GM20431 (cell line): ENCODE data around the gene CTNNBIP1.
"Not testable (repeated sequence)": the region's sequence is repeated elsewhere in the genome, so short reads cannot be mapped to it uniquely, and the experiment has no call there.

ENCODE experiments used
- in situ Hi-C: fragments of 300-500 bp; cut with MseI, MboI; formaldehyde crosslinking; loops from one replicate; pipeline ENCODE4 v1.15.0; 2020; ENCODE audit warnings: low sequenced_read_pairs; ENCODE audit not compliant: unreplicated experiment

CTNNBIP1 gene, protein sequence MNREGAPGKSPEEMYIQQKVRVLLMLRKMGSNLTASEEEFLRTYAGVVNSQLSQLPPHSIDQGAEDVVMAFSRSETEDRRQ

GRCh38 chr1:9910076-9910422 lies at the start of gene CTNNBIP1:
TSS of gene CTNNBIP1 (minus strand) at chr1:9910269. CDS start at chr1:9872064, 38,205 bp downstream.
- in situ Hi-C loops, result no loop called here

- in situ Hi-C loops, result no loop called here
These were observed 47.7 kb upstream of the CTNNBIP1 start for GRCh38 chr1:9957726-9958125.

GRCh38 chr1:9946315-9946714 lies 36.2 kb upstream of the CTNNBIP1 start:
- in situ Hi-C loops, result loop anchor here (10.0 kb wide), 1 partner anchor 88 kb away; the partner anchor contains the start of gene UBE4B

- in situ Hi-C loops, result loop anchor here (10.0 kb wide), 1 partner anchor 92 kb away; the partner anchor contains the start of gene UBE4B
These were observed 33.1 kb upstream of the CTNNBIP1 start, which contains the start of the genes LZIC and NMNAT1 for GRCh38 chr1:9942939-9943788. TSS of gene LZIC (minus strand) at chr1:9943391. CDS start at chr1:9936619, 6,772 bp downstream. TSS of gene NMNAT1 (plus strand) at chr1:9943475. CDS start at chr1:9972074, 28,599 bp downstream.

DNA sequence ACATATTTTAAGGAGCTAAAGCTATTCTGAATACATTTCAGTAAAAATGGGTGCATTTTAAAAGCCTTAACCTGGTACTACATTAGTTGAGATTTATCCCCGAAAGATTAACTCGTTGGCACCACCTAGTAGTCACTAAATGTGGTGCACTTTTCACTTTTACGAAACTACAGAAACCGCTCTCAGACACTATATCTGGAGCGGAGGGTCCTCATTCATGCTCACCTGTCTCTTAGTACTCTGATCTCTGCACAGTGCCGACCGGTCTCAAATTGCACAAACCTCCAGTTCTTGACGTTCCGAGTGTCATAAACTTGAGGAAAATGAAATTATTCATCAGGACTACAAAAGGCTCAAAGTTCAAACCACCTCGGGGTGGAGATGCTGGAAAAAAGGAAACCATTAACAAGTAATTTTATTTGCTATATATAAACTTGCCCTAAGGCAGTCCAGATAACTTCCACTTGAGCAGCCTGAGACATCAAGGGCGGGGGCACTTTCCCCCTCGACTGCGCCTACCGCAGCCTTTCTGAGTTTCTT lies 32.4 kb upstream of the CTNNBIP1 start:
- in situ Hi-C loops, result loop anchor here (10.0 kb wide), 1 partner anchor 92 kb away; the partner anchor contains the start of gene UBE4B

- in situ Hi-C loops, result no loop called here
These were observed 19.6 kb upstream of the CTNNBIP1 start for GRCh38 chr1:9929431-9930385.

DNA sequence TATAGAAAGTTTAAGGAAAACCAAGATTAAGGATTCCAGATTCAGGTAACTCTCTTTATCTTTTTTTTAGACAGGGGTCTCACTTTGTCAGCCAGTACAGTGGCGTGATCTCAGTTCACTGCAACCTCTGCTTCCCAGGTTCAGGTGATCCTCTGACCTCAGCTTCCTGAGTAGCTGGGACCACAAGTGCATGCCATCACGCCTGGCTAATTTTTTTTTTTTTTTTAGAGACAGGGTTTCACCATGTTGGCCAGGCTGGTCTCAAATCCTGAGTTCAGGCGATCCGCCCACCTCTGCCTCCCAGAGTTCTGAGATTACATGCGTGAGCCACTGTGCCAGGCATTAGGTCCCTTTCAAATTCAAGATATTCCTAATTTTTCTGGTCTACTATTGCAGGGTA lies 17.2 kb upstream of the CTNNBIP1 start:
- in situ Hi-C loops, result no loop called here

DNA sequence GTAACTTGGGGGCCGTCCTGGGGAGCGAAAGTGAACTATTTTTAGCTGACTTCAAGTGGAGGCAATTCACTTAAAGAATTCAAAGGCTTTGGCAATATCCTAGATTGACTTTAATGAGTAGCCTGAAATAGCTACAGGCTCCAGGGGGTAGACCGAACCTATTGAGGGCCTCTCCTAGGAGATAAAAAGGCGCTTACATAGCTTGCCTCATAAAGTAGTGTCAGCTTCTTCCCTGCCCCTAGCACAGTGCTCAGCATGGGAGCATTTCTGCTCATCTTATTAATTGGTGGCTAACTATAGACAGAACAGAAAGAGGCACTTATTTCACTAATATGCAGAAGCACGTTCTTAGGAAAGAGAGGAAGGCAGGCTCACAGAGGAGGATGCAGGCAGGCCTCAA lies 12.3 kb upstream of the CTNNBIP1 start:
- in situ Hi-C loops, result no loop called here

- in situ Hi-C loops, result no loop called here
These were observed 10.5 kb upstream of the CTNNBIP1 start for GRCh38 chr1:9920606-9921005.

- in situ Hi-C loops, result no loop called here
These were observed 7.8 kb upstream of the CTNNBIP1 start for GRCh38 chr1:9917901-9918300.

- in situ Hi-C loops, result not testable (repeated sequence)
These were observed 7.4 kb upstream of the CTNNBIP1 start for GRCh38 chr1:9917495-9917894.

DNA sequence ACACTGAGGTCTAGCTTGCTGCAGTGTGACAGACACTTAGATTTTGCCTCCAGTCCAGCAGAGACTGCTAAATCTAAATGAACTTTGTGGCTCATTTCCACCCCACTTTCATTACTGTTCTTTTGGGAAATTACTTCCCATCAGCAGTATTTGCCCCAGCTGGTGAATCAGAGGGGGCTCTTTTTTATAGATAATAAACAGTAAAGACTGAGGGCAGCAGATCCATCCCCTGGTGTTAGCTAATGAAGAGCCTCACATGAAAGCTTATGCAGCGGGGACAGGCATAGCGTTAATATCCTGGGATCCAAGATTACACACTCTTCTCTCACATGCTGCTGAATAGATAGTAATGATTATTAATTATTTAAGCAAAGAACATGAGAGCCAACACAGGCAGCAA lies 6.4 kb upstream of the CTNNBIP1 start:
- in situ Hi-C loops, result no loop called here

- in situ Hi-C loops, result no loop called here
These were observed 4.5 kb upstream of the CTNNBIP1 start for GRCh38 chr1:9914610-9914937.

DNA sequence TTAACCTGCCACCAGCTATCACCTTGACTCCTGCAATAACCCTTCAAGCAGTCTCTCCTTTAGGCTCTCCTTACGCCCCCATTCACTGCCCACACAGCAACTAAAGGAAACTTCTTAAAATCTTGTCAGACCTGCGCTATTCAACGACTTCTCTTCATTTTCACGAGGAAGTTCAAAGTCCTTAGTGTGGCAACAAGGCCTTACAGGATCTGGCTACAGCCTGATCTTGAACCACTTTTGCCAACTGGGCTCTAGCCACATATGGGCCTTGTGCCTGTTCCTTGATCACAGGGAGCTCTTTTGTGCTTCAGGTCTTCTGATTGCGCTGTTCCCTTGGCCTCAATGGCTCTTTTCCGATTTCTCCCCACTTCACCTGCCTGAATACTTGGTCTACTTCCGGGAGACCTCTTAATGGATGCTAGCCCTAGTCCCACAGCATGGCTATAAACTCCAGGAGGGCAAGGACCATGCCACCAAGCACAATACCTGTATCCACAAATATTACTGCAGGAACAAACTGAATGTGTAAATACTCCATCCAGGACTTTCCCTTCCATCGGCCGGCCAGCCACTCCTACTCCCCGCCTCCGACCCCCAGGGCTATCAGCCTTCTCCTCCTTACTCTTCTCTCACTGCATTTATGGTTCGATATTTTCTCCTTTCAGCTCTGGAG lies 2.3 kb upstream of the CTNNBIP1 start:
- in situ Hi-C loops, result no loop called here

- in situ Hi-C loops, result no loop called here
These were observed 532 bp upstream of the CTNNBIP1 start for GRCh38 chr1:9910423-9911178.

DNA sequence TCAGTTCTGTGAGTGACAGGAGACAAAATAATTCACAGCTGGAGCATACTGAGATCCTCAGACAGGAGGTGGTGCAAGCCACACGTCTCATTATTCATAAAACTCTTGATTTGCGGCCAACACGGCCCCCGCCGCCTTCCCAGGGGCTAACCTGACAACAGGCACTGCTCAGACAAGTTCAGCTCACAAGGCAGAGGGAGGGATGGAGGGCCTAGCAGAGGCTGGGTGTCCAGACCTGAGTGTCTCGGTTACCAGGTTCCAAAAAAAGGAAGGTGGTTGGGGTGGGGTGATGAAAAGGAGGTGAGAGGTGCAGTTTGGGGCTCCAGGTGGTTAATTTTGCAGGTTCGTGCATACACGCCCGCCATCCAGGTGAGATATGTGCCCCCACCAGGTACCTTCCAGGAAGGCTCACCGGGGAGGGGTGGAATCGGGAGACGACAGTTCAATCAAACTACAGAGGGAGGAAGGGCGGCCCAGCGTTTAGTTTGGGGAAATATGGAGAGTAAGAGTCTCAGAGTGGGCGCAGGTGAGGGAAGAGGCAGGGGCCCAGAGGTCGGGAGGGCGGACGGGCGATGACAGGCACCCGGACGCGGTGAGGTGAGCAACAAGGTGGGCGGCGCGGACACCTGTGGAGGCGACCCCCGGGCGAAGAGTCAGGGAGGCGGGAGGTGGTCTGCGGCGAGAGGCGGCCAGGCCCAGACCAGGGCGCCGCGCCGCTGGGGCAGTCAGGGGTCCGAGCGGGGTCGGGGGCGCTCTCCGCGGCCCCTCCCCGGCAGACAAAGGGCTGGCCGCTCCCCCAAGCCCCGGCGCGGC lies 629 bp downstream of the CTNNBIP1 start:
- in situ Hi-C loops, result no loop called here

- in situ Hi-C loops, result no loop called here
These were observed 1.2 kb downstream of the CTNNBIP1 start for GRCh38 chr1:9908871-9909233.

DNA sequence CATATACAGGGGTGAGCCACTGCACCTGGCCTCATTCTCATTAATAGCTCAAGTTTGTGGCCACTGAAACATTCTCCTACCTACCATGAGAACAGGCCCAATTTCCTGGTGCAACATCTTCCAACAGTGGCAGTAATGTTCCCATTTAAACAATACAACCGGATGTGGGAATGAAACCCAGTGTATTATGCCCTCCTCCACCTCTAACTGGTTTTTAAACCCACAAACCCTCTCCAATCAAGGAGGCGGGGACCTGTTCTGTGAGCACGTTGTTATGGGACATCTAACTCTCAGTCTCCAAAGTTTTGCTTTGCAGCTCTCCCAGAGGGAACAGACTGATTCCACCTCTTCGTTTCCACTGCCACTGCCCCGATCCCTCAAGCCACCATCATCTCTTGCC lies 2.6 kb downstream of the CTNNBIP1 start:
- in situ Hi-C loops, result no loop called here
